GM21367 (cell line): ENCODE data around the gene WLS.

Source experiments
- ATAC-seq: cut with Tn5 transposase; IDR thresholded peaks from one replicate; pipeline ENCODE4 v1.9.1; 2021; ENCODE audit not compliant: unreplicated experiment

Gene WLS

GRCh38 chr1:68142036-68142435, 90.3 kb downstream of the WLS start:
- ATAC-seq = no peak

GRCh38 chr1:68141071-68142021, 91.0 kb downstream of the WLS start:
- no peak for ATAC-seq

- ATAC-seq = no peak
Observed at GRCh38 chr1:68140536-68140935, 91.8 kb downstream of the WLS start.

DNA sequence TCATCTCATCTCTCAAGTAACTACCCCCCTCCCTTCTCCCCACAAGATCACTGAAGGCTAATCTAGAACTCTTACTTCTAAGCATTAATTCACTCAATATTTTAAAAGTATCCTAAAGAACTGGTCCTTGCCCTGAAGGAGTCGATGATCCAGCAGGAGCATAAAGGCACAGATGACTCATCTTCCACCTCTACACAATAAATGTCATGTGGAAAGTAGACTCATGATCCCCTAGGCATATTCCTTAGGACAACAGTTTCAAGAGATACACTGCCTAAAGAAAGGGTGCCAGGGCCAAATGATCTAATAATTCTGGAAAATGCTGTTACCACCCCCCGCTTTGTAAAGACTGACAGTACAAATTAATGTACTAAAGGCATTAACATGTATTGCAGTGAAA, 96.1 kb downstream of the WLS start:
- no peak for ATAC-seq

GRCh38 chr1:68132426-68133130, 99.7 kb downstream of the WLS start:
- no peak for ATAC-seq

DNA sequence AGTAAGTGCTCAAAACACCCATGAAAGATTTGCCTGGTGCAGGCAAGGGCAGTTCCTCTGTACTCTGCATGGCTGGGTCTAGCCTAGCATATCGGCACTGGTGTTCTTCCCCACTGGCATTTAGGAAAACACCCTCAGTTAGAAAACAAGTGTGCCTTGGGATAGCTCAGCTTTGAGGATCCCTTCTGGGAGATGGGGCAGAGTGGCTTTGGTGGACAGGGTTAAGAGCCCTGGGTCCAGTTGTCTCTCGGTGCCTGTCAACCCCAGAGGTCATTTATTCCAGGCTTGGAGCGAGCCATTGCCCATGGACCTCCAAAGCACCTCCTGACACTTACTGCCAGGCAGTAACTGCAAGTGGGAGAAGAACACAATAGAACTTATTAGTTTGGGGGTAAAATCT, 101.1 kb downstream of the WLS start:
- no peak for ATAC-seq

DNA sequence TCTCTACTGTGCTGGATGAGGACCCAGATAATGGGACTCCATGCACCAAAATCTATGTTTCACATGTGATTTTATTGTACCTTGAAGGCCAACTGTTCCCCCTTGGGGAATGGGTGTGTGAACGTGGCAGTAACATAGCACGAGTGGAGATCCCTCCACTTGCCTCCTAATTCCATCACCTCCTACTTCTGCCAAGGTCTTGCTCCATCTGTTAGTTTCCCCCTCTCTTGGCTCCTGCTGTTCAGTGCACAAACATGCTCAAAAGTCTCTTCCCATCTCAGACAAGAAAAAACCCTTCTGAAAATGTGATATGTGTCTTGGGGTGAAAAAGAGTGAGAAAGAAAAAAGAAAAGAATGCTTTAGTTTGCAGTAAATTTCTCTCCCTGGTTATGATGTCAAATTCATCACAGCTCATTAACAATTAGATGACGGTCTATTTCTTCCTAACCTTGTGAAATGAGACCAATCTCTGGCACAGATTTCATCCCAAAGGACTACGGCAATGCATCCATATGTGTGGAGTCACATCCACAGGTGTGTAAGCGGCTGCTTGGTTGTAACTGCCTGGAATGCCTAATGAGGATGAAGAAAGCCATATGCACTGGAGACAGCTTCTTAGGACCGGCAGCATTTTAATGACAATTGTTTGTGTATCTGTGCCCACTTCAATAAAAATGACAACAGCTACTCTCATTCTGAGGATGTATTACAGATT, 102.6 kb downstream of the WLS start:
- ATAC-seq = no peak

DNA sequence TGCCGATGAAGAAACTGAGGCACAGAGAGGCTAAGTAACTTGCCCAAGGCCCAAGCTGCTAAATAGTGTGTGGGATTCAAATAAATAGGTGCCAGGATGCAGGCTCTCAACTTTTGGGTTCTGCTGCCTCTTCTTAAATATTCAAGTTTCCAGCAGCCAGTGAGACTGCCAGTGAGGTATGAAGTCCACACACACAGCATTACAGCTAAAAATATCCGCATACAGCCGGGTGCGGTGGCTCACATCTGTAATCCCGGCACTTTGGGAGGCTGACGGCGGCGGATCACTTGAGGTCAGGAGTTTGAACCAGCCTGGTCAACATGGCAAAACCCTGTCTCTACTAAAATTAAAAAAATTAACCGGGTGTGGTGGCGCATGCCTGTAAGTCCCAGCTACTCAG, 103.5 kb downstream of the WLS start:
- no peak for ATAC-seq

DNA sequence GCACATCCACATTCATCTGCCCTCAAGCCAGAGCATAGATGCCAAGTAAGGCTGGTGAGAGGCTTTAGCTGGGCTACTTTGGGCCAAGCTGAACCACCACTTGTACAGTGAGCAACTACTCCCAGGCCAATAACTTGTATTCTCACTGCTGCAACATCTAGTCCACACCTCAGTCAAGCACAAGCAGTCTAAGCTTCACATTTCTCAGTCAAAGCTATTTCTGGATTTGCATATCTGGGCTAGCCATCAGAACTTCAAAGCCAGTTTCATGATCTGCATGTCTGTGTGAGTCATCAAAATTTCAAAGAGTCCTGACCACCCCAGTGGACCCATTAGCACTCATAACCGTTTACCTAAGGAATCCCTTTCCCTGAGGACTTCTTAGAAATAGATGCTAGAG, 104.2 kb downstream of the WLS start:
- no peak for ATAC-seq

- no peak for ATAC-seq
Observed at GRCh38 chr1:68121536-68121935, 110.8 kb downstream of the WLS start.

GRCh38 chr1:68120136-68120791, 112.1 kb downstream of the WLS start:
- peak; percentile 76 for ATAC-seq

GRCh38 chr1:68119445-68119844, 112.9 kb downstream of the WLS start:
- ATAC-seq = no peak

DNA sequence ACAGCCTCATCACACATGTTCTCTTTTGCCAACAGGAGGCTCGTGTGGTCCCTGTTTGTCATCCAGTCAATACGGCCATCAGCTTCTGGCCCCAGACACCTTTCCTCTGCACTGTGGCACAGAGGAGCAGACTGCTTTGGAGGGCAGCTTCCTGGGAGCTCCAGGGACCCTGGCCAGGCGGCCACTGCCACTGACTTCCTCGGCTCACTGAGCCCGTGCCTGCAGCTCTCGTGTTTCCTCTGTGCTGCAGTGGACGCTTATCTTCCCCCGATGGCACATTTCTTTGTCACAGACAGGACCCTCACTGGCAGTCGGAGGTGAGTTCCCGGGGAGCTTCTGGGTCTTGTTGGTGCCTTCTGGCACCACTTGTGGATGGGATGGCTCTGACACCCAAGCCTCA, 114.9 kb downstream of the WLS start:
- ATAC-seq = no peak

- no peak for ATAC-seq
Observed at GRCh38 chr1:68116643-68117235, 115.6 kb downstream of the WLS start.

- no peak for ATAC-seq
Observed at GRCh38 chr1:68115308-68115707, 117.0 kb downstream of the WLS start.

DNA sequence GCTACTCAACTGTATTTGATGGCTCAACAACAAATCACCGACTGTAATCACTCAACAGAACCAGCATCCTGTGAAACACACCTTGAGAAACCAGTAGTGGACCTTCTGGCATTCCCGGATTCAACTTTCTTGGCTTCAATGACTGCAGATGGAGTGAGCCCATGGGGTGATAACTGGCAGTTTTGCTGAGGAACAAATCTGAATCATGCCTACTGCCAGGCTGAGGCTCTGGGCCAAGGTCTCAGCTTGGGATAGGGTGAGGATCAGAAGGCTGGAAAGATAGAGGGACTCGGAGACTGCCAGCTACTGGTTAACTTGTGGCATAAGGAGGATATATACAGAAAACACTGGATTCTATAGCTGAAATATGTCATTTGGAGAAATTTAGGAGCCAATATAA, 118.4 kb downstream of the WLS start:
- no peak for ATAC-seq

DNA sequence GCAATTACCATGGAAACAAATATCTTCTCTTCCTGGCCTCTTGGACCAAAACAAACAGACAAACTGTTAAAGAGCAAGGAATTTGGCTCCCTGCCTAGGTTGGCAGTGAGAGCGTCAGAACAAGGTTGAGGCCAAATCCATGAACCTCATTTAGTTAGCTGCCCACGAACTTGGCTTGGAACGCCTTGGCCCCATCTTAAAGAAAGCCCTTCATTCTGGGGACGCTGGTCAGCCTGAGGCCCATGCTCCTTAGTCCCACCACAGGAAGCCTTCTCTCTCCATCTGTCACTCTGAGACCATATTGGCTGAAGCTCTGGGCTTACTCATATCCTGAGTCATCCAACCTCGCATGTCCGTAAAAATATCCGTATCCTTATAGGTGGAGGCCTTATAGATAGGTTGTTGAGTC, 119.5 kb downstream of the WLS start:
- no peak for ATAC-seq

DNA sequence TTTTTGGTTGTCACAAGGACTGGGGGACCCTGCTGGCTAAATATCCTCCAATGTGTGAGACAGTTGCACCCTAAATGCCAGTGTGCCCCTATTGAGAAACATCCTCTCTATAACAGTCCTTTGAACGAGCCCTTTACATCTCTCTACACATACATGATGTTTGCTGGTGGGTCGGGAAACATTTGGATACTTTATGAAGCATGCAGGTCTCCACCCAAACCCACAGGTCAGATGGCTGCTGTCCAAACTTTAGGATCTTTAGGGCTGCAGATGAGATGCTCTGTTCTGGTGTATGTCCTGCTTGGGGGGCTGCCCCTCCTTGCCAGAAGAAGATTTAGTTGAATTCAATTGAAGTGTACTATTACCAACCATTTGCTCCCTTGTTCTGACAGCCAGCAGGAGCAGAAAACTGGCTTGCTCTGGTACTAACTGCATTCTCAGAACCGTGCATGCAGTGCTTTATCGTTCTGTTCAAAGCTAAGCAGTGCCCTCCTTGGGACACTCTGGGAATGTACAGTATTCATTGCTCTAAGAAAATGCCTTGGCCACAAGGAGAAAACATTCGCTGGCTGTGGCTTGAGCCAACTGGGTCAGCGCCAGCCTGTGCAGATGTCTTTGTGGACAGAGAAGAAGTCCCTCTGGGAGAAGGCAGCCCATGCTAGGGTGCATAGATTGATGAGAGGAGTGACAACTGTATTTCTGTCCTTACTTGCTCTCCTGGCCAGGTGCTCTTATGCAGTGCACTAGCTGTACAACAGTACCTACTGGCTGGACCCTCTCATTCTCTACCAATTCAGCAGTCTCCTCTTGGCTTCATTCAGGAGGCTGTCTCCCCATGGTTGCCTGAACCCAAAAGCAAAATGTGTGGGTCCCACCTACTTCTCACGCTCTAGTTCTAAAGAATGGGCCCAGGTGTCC, 120.5 kb downstream of the WLS start:
- ATAC-seq = no peak

- ATAC-seq = no peak
Observed at GRCh38 chr1:68107771-68108170, 124.6 kb downstream of the WLS start.
